ENCODE measurements around the gene RGL2. TPM values are rescaled to one million over a fixed set of nuclear protein-coding genes. Genes with fewer than 3 reads are reported as not detected.

RGL2 gene
- total RNA-seq, 1 experiment from 2014 or later, result 48.8 TPM

DNA sequence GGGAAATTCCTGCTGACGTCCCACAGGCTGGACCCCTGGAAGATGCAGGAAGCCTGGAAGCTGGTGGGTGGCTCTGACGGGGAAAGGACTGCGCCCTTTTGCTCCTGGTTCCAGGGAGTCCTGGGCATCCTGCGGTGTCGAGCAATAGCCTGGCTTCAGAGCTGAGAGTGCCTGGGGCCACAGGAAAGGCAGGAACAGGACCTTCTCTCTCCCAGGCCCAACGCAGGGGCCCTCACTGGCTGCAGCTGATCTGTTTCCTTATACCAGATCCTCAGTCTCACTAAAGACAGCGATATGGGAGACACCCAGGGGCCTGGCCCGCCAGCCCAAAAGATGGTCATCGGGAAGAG, 20.4 kb downstream of the RGL2 start:
- no peaks in the 10 kb centered on the region for H3K27me3 ChIP-seq (replicated peaks; ENCODE audit: insufficient read depth, low read depth, low read length, poor library complexity)
- no peak for DNase-seq (ENCODE audit: low spot score)
- TF ChIP-seq, protein P1, sequence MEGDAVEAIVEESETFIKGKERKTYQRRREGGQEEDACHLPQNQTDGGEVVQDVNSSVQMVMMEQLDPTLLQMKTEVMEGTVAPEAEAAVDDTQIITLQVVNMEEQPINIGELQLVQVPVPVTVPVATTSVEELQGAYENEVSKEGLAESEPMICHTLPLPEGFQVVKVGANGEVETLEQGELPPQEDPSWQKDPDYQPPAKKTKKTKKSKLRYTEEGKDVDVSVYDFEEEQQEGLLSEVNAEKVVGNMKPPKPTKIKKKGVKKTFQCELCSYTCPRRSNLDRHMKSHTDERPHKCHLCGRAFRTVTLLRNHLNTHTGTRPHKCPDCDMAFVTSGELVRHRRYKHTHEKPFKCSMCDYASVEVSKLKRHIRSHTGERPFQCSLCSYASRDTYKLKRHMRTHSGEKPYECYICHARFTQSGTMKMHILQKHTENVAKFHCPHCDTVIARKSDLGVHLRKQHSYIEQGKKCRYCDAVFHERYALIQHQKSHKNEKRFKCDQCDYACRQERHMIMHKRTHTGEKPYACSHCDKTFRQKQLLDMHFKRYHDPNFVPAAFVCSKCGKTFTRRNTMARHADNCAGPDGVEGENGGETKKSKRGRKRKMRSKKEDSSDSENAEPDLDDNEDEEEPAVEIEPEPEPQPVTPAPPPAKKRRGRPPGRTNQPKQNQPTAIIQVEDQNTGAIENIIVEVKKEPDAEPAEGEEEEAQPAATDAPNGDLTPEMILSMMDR (conservative IDR thresholded peaks at IDR 0.05; ENCODE audit: low read depth, low read length), result no peak
- TF ChIP-seq EZH2 (IDR thresholded peaks at IDR 0.05; ENCODE audit: borderline replicate concordance, low read depth, low read length, poor library complexity, severe bottlenecking), result no peak
- H3K36me3 ChIP-seq (ENCODE audit: insufficient read depth, low read length, poor library complexity, severe bottlenecking), result peaks cover 52% of the 10 kb centered on the region
- no peaks in the 10 kb centered on the region for H3K9me3 ChIP-seq (ENCODE audit: low read depth, low read length, poor library complexity, severe bottlenecking)
- CTCF ChIA-PET, result no interaction called here
- intact Hi-C loops (cut with micrococcal nuclease; ENCODE audit: unreplicated experiment), result no loop called here
- H3K4me1 ChIP-seq (ENCODE audit: insufficient read depth, low read length, poor library complexity, severe bottlenecking), result peaks cover 35% of the 10 kb centered on the region
- BruUV-seq (replicated peaks), result no TSS peak
- H3K4me3 ChIP-seq (ENCODE audit: low read depth, low read length, poor library complexity, severe bottlenecking), result no peak overlapping the region
- POLR2A ChIA-PET (ENCODE audit: low non-redundant PET), result no interaction called here
- peak overlapping the region; percentile 32 for H3K27ac ChIP-seq (ENCODE audit: low read depth, low read length, poor library complexity, severe bottlenecking)

DNA sequence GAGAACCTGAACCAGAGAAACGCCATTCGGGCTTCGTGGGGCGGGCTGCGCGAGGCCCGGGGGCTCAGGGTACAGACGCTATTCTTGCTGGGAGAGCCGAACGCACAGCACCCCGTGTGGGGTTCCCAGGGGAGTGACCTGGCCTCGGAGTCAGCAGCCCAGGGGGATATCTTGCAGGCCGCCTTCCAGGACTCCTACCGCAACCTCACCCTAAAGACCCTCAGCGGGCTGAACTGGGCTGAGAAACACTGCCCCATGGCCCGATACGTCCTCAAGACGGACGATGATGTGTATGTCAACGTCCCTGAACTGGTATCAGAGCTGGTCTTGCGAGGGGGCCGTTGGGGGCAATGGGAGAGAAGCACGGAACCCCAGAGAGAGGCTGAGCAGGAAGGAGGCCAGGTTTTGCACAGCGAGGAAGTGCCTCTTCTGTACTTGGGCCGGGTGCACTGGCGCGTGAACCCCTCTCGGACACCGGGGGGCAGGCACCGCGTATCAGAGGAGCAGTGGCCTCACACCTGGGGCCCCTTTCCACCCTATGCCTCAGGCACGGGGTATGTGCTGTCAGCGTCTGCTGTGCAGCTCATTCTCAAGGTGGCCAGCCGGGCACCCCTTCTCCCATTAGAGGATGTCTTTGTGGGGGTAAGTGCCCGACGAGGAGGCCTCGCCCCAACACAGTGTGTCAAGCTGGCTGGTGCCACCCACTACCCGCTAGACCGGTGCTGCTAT, 20.9 kb downstream of the RGL2 start:
- POLR2A ChIA-PET (ENCODE audit: low non-redundant PET), result interaction anchor here (0.5 to 0.6 kb wide), 2 partner anchors 29 to 191 kb away, joined by 3 to 5 read pairs; no protein-coding TSS in a partner anchor
- BruUV-seq (replicated peaks), result no TSS peak
- TF ChIP-seq EZH2 (IDR thresholded peaks at IDR 0.05; ENCODE audit: borderline replicate concordance, low read depth, low read length, poor library complexity, severe bottlenecking), result no peak
- TF ChIP-seq, protein P1 (conservative IDR thresholded peaks at IDR 0.05; ENCODE audit: low read depth, low read length), result peak; percentile 24; the same call in 1 of the 2 replicates
- Histone ChIP-seq H3K27ac (ENCODE audit: low read depth, low read length, poor library complexity, severe bottlenecking) (peak overlapping the region; percentile 83), H3K36me3 (ENCODE audit: insufficient read depth, low read length, poor library complexity, severe bottlenecking) (peaks cover 54% of the 10 kb centered on the region), H3K4me3 (ENCODE audit: low read depth, low read length, poor library complexity, severe bottlenecking) (peak overlapping the region; percentile 56), H3K9me3 (ENCODE audit: low read depth, low read length, poor library complexity, severe bottlenecking) (no peaks in the 10 kb centered on the region), H3K4me1 (ENCODE audit: insufficient read depth, low read length, poor library complexity, severe bottlenecking) (peaks cover 40% of the 10 kb centered on the region), H3K27me3 (replicated peaks; ENCODE audit: insufficient read depth, low read depth, low read length, poor library complexity) (no peaks in the 10 kb centered on the region)
- CTCF ChIA-PET, result interaction anchor here (1.0 to 1.1 kb wide), 2 partner anchors 12 to 67 kb away, joined by 3 to 5 read pairs; partner anchors contain the start of gene PFDN6
- intact Hi-C loops (cut with micrococcal nuclease; ENCODE audit: unreplicated experiment), result no loop called here
- DNase-seq (ENCODE audit: low spot score), result peak; percentile 45

DNA sequence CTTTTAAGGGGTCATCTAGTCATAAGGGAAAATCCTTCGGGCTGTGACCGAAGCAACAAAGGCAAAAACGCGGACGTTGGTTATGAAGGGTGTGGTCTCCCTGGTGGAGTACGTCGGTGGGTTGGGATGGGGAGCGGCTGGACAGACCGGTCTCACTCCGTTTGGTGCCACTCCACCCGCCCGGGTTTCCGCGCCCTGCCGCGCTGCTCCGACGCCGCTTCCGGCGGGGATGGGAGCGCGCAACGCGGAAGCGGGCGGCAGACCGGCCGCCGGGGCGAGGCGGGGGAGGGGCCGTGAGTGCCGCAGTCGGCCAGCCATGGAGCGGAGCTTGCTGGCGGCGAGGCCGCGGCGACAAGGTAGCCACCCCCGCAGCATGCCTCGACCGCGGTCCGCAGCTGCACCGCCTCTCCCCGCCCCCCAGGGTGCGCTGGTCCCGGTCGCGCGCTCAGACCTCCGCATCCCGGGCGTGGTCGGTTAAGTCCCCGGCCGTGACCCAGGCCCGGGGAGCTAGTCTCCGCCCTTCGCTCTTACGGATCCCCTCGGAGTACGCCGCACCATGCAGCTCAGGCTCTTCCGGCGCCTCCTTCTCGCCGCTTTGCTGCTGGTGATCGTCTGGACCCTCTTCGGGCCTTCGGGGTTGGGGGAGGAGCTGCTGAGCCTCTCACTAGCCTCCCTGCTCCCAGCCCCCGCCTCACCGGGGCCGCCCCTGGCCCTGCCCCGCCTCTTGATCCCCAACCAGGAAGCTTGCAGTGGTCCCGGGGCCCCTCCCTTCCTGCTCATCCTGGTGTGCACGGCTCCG, 21.7 kb downstream of the RGL2 start, which contains the start of gene B3GALT4:
Gene B3GALT4, plus strand, starts transcription at position 260 of the 799 bp plus-strand sequence. Its CDS starts 297 bp downstream, at position 557.
- BruUV-seq (replicated peaks), result no TSS peak
- Histone ChIP-seq H3K27me3 (replicated peaks; ENCODE audit: insufficient read depth, low read depth, low read length, poor library complexity) (no peaks in the 10 kb centered on the region), H3K36me3 (ENCODE audit: insufficient read depth, low read length, poor library complexity, severe bottlenecking) (peaks cover 59% of the 10 kb centered on the region), H3K4me1 (ENCODE audit: insufficient read depth, low read length, poor library complexity, severe bottlenecking) (peaks cover 40% of the 10 kb centered on the region), H3K4me3 (ENCODE audit: low read depth, low read length, poor library complexity, severe bottlenecking) (peak within 1 kb of the TSS; percentile 56), H3K27ac (ENCODE audit: low read depth, low read length, poor library complexity, severe bottlenecking) (peak within 1 kb of the TSS; percentile 83), H3K9me3 (ENCODE audit: low read depth, low read length, poor library complexity, severe bottlenecking) (no peaks in the 10 kb centered on the region)
- peak; percentile 85 for DNase-seq (ENCODE audit: low spot score)
- ChIA-PET CTCF (interaction anchor here (0.6 to 1.1 kb wide), 4 partner anchors 13 to 68 kb away, joined by 3 to 5 read pairs (median 4); partner anchors contain the start of gene PFDN6), POLR2A (ENCODE audit: low non-redundant PET) (interaction anchor here (0.5 to 0.6 kb wide), 2 partner anchors 28 to 191 kb away, joined by 3 to 5 read pairs; no protein-coding TSS in a partner anchor)
- intact Hi-C loops (cut with micrococcal nuclease; ENCODE audit: unreplicated experiment), result no loop called here
- TF ChIP-seq EZH2 (IDR thresholded peaks at IDR 0.05; ENCODE audit: borderline replicate concordance, low read depth, low read length, poor library complexity, severe bottlenecking), result no peak
- TF ChIP-seq, protein P1 (conservative IDR thresholded peaks at IDR 0.05; ENCODE audit: low read depth, low read length), result peak; percentile 40
